ENCODE measurements around the gene FGFR2.

The FGFR2 gene

GRCh38 chr10:121526801-121527221, 71.4 kb downstream of the FGFR2 start:
- no peaks in the 10 kb centered on the region for H3K79me2 ChIP-seq (ENCODE audit: control insufficient read depth, insufficient read depth, low read length)
- H3K4me1 ChIP-seq (ENCODE audit: control insufficient read depth, low read depth, low read length) = peaks cover 2% of the 10 kb centered on the region
- H3K79me1 ChIP-seq (ENCODE audit: low read length) = peaks cover 4% of the 10 kb centered on the region
- H3K9ac ChIP-seq (ENCODE audit: low read length) = no peak overlapping the region
- no peak overlapping the region for H3K4me3 ChIP-seq (ENCODE audit: low read length)
- H3K4ac ChIP-seq (ENCODE audit: low read depth, low read length) = no peak overlapping the region
- H3K18ac ChIP-seq (ENCODE audit: low read length) = no peak overlapping the region
- no peaks in the 10 kb centered on the region for H3K27me3 ChIP-seq (ENCODE audit: insufficient read depth, low read length, poor library complexity)
- H4K5ac ChIP-seq (ENCODE audit: low read length) = no peak overlapping the region
- H3K56ac ChIP-seq (ENCODE audit: low read length) = no peak overlapping the region
- no peak overlapping the region for H3K27ac ChIP-seq (ENCODE audit: low read depth, low read length)
- H3K4me2 ChIP-seq (ENCODE audit: low read length) = no peak overlapping the region
- H2BK5ac ChIP-seq (ENCODE audit: low read length) = no peak overlapping the region
- no peak overlapping the region for H2BK15ac ChIP-seq (replicated peaks; ENCODE audit: low read depth)
- no peak overlapping the region for H4K8ac ChIP-seq (ENCODE audit: low read depth, low read length)
- H3K23ac ChIP-seq (ENCODE audit: low read length) = no peak overlapping the region
- DNase-seq = no peak
- H2AK5ac ChIP-seq (ENCODE audit: low read length) = no peak overlapping the region
- WGBS (ENCODE audit: extremely low coverage, insufficient coverage, low lambda C conversion rate) = no CpG with 5 or more reads among the region's 8 CpGs
- H2BK120ac ChIP-seq (ENCODE audit: low read depth, low read length) = no peak overlapping the region
- no peaks in the 10 kb centered on the region for H3K36me3 ChIP-seq (ENCODE audit: control insufficient read depth, insufficient read depth, low read length)

GRCh38 chr10:121526135-121526790, 72.0 kb downstream of the FGFR2 start:
- DNase-seq = no peak
- H3K4me1 ChIP-seq (ENCODE audit: control insufficient read depth, low read depth, low read length) = peaks cover 2% of the 10 kb centered on the region
- WGBS (ENCODE audit: extremely low coverage, insufficient coverage, low lambda C conversion rate) = no CpG with 5 or more reads among the region's 11 CpGs

GRCh38 chr10:121525251-121526134, 72.8 kb downstream of the FGFR2 start:
- Histone ChIP-seq H3K18ac (ENCODE audit: low read length) (no peak overlapping the region), H3K4me3 (ENCODE audit: low read length) (no peak overlapping the region), H2BK120ac (ENCODE audit: low read depth, low read length) (no peak overlapping the region), H2BK5ac (ENCODE audit: low read length) (no peak overlapping the region), H3K79me2 (ENCODE audit: control insufficient read depth, insufficient read depth, low read length) (no peaks in the 10 kb centered on the region), H3K23ac (ENCODE audit: low read length) (no peak overlapping the region), H3K27ac (ENCODE audit: low read depth, low read length) (no peak overlapping the region), H2BK15ac (replicated peaks; ENCODE audit: low read depth) (no peak overlapping the region), H3K27me3 (ENCODE audit: insufficient read depth, low read length, poor library complexity) (no peaks in the 10 kb centered on the region), H3K9ac (ENCODE audit: low read length) (no peak overlapping the region), H3K36me3 (ENCODE audit: control insufficient read depth, insufficient read depth, low read length) (no peaks in the 10 kb centered on the region), H2AK5ac (ENCODE audit: low read length) (no peak overlapping the region), H3K56ac (ENCODE audit: low read length) (no peak overlapping the region), H3K79me1 (ENCODE audit: low read length) (peaks cover 4% of the 10 kb centered on the region), H4K8ac (ENCODE audit: low read depth, low read length) (no peak overlapping the region), H3K4me1 (ENCODE audit: control insufficient read depth, low read depth, low read length) (peaks cover 2% of the 10 kb centered on the region), H4K5ac (ENCODE audit: low read length) (no peak overlapping the region), H3K4me2 (ENCODE audit: low read length) (no peak overlapping the region), H3K4ac (ENCODE audit: low read depth, low read length) (no peak overlapping the region)
- DNase-seq = no peak
- WGBS (ENCODE audit: extremely low coverage, insufficient coverage, low lambda C conversion rate) = no CpG with 5 or more reads among the region's 16 CpGs

More at GRCh38 chr10:121526135-121526790, 72.0 kb downstream of the FGFR2 start:
- no peak overlapping the region for H3K27ac ChIP-seq (ENCODE audit: low read depth, low read length)
- no peak overlapping the region for H3K56ac ChIP-seq (ENCODE audit: low read length)
- H3K4me3 ChIP-seq (ENCODE audit: low read length) = no peak overlapping the region
- no peaks in the 10 kb centered on the region for H3K36me3 ChIP-seq (ENCODE audit: control insufficient read depth, insufficient read depth, low read length)
- H3K4me2 ChIP-seq (ENCODE audit: low read length) = no peak overlapping the region
- H3K79me2 ChIP-seq (ENCODE audit: control insufficient read depth, insufficient read depth, low read length) = no peaks in the 10 kb centered on the region
- H3K27me3 ChIP-seq (ENCODE audit: insufficient read depth, low read length, poor library complexity) = no peaks in the 10 kb centered on the region
- H3K4ac ChIP-seq (ENCODE audit: low read depth, low read length) = no peak overlapping the region
- no peak overlapping the region for H2AK5ac ChIP-seq (ENCODE audit: low read length)
- no peak overlapping the region for H2BK5ac ChIP-seq (ENCODE audit: low read length)
- no peak overlapping the region for H3K23ac ChIP-seq (ENCODE audit: low read length)
- no peak overlapping the region for H2BK15ac ChIP-seq (replicated peaks; ENCODE audit: low read depth)
- no peak overlapping the region for H2BK120ac ChIP-seq (ENCODE audit: low read depth, low read length)
- no peak overlapping the region for H3K9ac ChIP-seq (ENCODE audit: low read length)
- no peak overlapping the region for H4K8ac ChIP-seq (ENCODE audit: low read depth, low read length)
- H4K5ac ChIP-seq (ENCODE audit: low read length) = no peak overlapping the region
- peaks cover 4% of the 10 kb centered on the region for H3K79me1 ChIP-seq (ENCODE audit: low read length)
- H3K18ac ChIP-seq (ENCODE audit: low read length) = no peak overlapping the region

- no peak for DNase-seq
- Histone ChIP-seq H3K79me1 (ENCODE audit: low read length) (peaks cover 4% of the 10 kb centered on the region), H3K4me1 (ENCODE audit: control insufficient read depth, low read depth, low read length) (peaks cover 3% of the 10 kb centered on the region), H3K9ac (ENCODE audit: low read length) (no peak overlapping the region), H3K23ac (ENCODE audit: low read length) (no peak overlapping the region), H3K4me2 (ENCODE audit: low read length) (no peak overlapping the region), H3K4me3 (ENCODE audit: low read length) (no peak overlapping the region), H2BK120ac (ENCODE audit: low read depth, low read length) (no peak overlapping the region), H2AK5ac (ENCODE audit: low read length) (no peak overlapping the region), H2BK15ac (replicated peaks; ENCODE audit: low read depth) (no peak overlapping the region), H3K4ac (ENCODE audit: low read depth, low read length) (no peak overlapping the region), H3K79me2 (ENCODE audit: control insufficient read depth, insufficient read depth, low read length) (no peaks in the 10 kb centered on the region), H3K56ac (ENCODE audit: low read length) (no peak overlapping the region), H2BK5ac (ENCODE audit: low read length) (no peak overlapping the region), H3K18ac (ENCODE audit: low read length) (no peak overlapping the region), H3K27me3 (ENCODE audit: insufficient read depth, low read length, poor library complexity) (no peaks in the 10 kb centered on the region), H4K5ac (ENCODE audit: low read length) (no peak overlapping the region), H4K8ac (ENCODE audit: low read depth, low read length) (no peak overlapping the region), H3K36me3 (ENCODE audit: control insufficient read depth, insufficient read depth, low read length) (no peaks in the 10 kb centered on the region), H3K27ac (ENCODE audit: low read depth, low read length) (no peak overlapping the region)
- 100% methylated on average over 1 of the region's 17 CpGs for WGBS (ENCODE audit: extremely low coverage, insufficient coverage, low lambda C conversion rate)
Measured at GRCh38 chr10:121524157-121524817, 74.0 kb downstream of the FGFR2 start.

- Histone ChIP-seq H3K36me3 (ENCODE audit: control insufficient read depth, insufficient read depth, low read length) (no peaks in the 10 kb centered on the region), H2BK15ac (replicated peaks; ENCODE audit: low read depth) (no peak overlapping the region), H3K4me3 (ENCODE audit: low read length) (no peak overlapping the region), H2BK5ac (ENCODE audit: low read length) (no peak overlapping the region), H3K23ac (ENCODE audit: low read length) (no peak overlapping the region), H4K5ac (ENCODE audit: low read length) (no peak overlapping the region), H3K79me1 (ENCODE audit: low read length) (peaks cover 4% of the 10 kb centered on the region), H3K27me3 (ENCODE audit: insufficient read depth, low read length, poor library complexity) (no peaks in the 10 kb centered on the region), H3K18ac (ENCODE audit: low read length) (no peak overlapping the region), H3K9ac (ENCODE audit: low read length) (no peak overlapping the region), H4K8ac (ENCODE audit: low read depth, low read length) (no peak overlapping the region), H3K56ac (ENCODE audit: low read length) (no peak overlapping the region), H3K4ac (ENCODE audit: low read depth, low read length) (no peak overlapping the region), H3K79me2 (ENCODE audit: control insufficient read depth, insufficient read depth, low read length) (no peaks in the 10 kb centered on the region), H2AK5ac (ENCODE audit: low read length) (no peak overlapping the region), H3K27ac (ENCODE audit: low read depth, low read length) (no peak overlapping the region), H2BK120ac (ENCODE audit: low read depth, low read length) (no peak overlapping the region), H3K4me2 (ENCODE audit: low read length) (no peak overlapping the region), H3K4me1 (ENCODE audit: control insufficient read depth, low read depth, low read length) (peaks cover 3% of the 10 kb centered on the region)
- no CpG with 5 or more reads among the region's 1 CpG for WGBS (ENCODE audit: extremely low coverage, insufficient coverage, low lambda C conversion rate)
- no peak for DNase-seq
Measured at GRCh38 chr10:121522831-121523230, 75.4 kb downstream of the FGFR2 start.

Data from mesendoderm (in vitro differentiated cells).